H9 (cell line): Measurements from ENCODE around the gene ATP8A1. TPM values are rescaled to one million over a fixed set of nuclear protein-coding genes. Genes with fewer than 3 reads are reported as not detected.

Experiments used
- DNase-seq: peaks from one replicate; pipeline ENCODE4 v3.0.0-alpha.2; 2017
- H2AFZ ChIP-seq: one replicate; pipeline ENCODE4 v1.6.1; 2013; ENCODE audit warnings: mild to moderate bottlenecking, low read length, control low read depth, moderate library complexity
- H2AK5ac ChIP-seq: 2 replicates; pipeline ENCODE4 v1.6.1; 2013; ENCODE audit warnings: low read length, control low read depth, mixed read lengths; ENCODE audit not compliant: insufficient read length
- H2BK120ac ChIP-seq: one replicate; pipeline ENCODE4 v1.6.1; 2013; ENCODE audit warnings: low read depth, mild to moderate bottlenecking, low read length, control low read depth, inconsistent platforms; ENCODE audit not compliant: poor library complexity, severe bottlenecking
- H2BK12ac ChIP-seq: 2 replicates; pipeline ENCODE4 v1.6.1; 2013; ENCODE audit warnings: low read length, control low read depth, mixed read lengths, low read depth; ENCODE audit not compliant: insufficient read length
- H2BK15ac ChIP-seq: 2 replicates; pipeline ENCODE4 v1.6.1; 2013; ENCODE audit warnings: low read depth, low read length, control low read depth
- H2BK20ac ChIP-seq: one replicate; pipeline ENCODE4 v1.6.1; 2013; ENCODE audit warnings: low read depth, mild to moderate bottlenecking, low read length, control low read depth, inconsistent platforms; ENCODE audit not compliant: poor library complexity, severe bottlenecking
- H2BK5ac ChIP-seq: 2 replicates; pipeline ENCODE4 v1.6.1; 2013; ENCODE audit warnings: low read length, control low read depth, mixed read lengths; ENCODE audit not compliant: insufficient read length
- H3K14ac ChIP-seq: 2 replicates; pipeline ENCODE4 v1.6.1; 2013; ENCODE audit warnings: low read length, control low read depth; ENCODE audit not compliant: insufficient read depth
- H3K18ac ChIP-seq: 2 replicates; pipeline ENCODE4 v1.6.1; 2013; ENCODE audit warnings: low read depth, mild to moderate bottlenecking, mixed read lengths, low read length, control low read depth; ENCODE audit not compliant: insufficient read length
- H3K23ac ChIP-seq: 2 replicates; pipeline ENCODE4 v1.6.1; 2013; ENCODE audit warnings: low read length, control low read depth, mixed read lengths, low read depth; ENCODE audit not compliant: insufficient read length
- H3K23me2 ChIP-seq: 2 replicates; pipeline ENCODE4 v1.6.1; 2013; ENCODE audit warnings: low read depth, mild to moderate bottlenecking, mixed read lengths, low read length, control low read depth; ENCODE audit not compliant: insufficient read length, poor library complexity, severe bottlenecking
- H3K27ac ChIP-seq: 2 replicates; pipeline ENCODE4 v1.5.1; 2013; ENCODE audit warnings: low read length, control low read depth, mixed read lengths, low read depth; ENCODE audit not compliant: insufficient read length
- H3K27me3 ChIP-seq: 2 replicates; pipeline ENCODE4 v1.6.1; 2013; ENCODE audit warnings: low read length, control low read depth, inconsistent platforms; ENCODE audit not compliant: insufficient read depth
- H3K4ac ChIP-seq: 2 replicates; pipeline ENCODE4 v1.6.1; 2013; ENCODE audit warnings: low read depth, mild to moderate bottlenecking, control low read depth, inconsistent platforms, low read length, moderate library complexity
- H3K4me1 ChIP-seq: 2 replicates; pipeline ENCODE4 v1.6.1; 2013; ENCODE audit warnings: low read length, control low read depth, inconsistent platforms; ENCODE audit not compliant: insufficient read depth
- H3K4me2 ChIP-seq: 2 replicates; pipeline ENCODE4 v1.6.1; 2013; ENCODE audit warnings: low read length, control low read depth, mixed read lengths; ENCODE audit not compliant: insufficient read length, insufficient read depth
- H3K56ac ChIP-seq: 2 replicates; pipeline ENCODE4 v1.6.1; 2013; ENCODE audit warnings: low read depth, mild to moderate bottlenecking, mixed read lengths, low read length, control low read depth; ENCODE audit not compliant: insufficient read length
- H3K79me1 ChIP-seq: 2 replicates; pipeline ENCODE4 v1.6.1; 2013; ENCODE audit warnings: low read depth, mild to moderate bottlenecking, moderate library complexity, low read length, control low read depth, inconsistent platforms; ENCODE audit not compliant: insufficient read depth, poor library complexity, severe bottlenecking
- H3K79me2 ChIP-seq: 2 replicates; pipeline ENCODE4 v1.6.1; 2013; ENCODE audit warnings: low read length, control low read depth, inconsistent platforms; ENCODE audit not compliant: insufficient read depth
- H3K9ac ChIP-seq: 2 replicates; pipeline ENCODE4 v1.6.1; 2013; ENCODE audit warnings: low read length, control low read depth, mixed read lengths; ENCODE audit not compliant: insufficient read length; ENCODE audit errors: extremely low read depth
- H3K9me3 ChIP-seq: one replicate; pipeline ENCODE4 v1.6.1; 2013; ENCODE audit warnings: low read depth, low read length, inconsistent platforms; ENCODE audit not compliant: control insufficient read depth
- H3T11ph ChIP-seq: one replicate; pipeline ENCODE4 v1.6.1; 2013; ENCODE audit warnings: mild to moderate bottlenecking, low read length, control low read depth, inconsistent platforms
- H4K20me1 ChIP-seq: one replicate; pipeline ENCODE4 v1.6.1; 2013; ENCODE audit not compliant: control insufficient read depth, insufficient read length, insufficient read depth
- H4K5ac ChIP-seq: 2 replicates; pipeline ENCODE4 v1.6.1; 2013; ENCODE audit warnings: low read depth, mild to moderate bottlenecking, mixed read lengths, low read length, control low read depth; ENCODE audit not compliant: insufficient read length
- H4K8ac ChIP-seq: replicated peaks from 2 replicates; pipeline ENCODE4 v1.6.1; 2013; ENCODE audit warnings: low read length, control low read depth, mixed read lengths, low read depth; ENCODE audit not compliant: insufficient read length
- H4K91ac ChIP-seq: 2 replicates; pipeline ENCODE4 v1.6.1; 2013; ENCODE audit warnings: low read depth, mild to moderate bottlenecking, moderate library complexity, mixed read lengths, low read length, control low read depth; ENCODE audit not compliant: insufficient read length
- H3K27ac Mint-ChIP-seq, 3 experiments: 2 replicates in 2 of 3; 3 replicates in 1 of 3; pipeline ENCODE4 v1.8.0; 2020 to 2021; ENCODE audit warnings: mixed read lengths in 3 of 3, mild to moderate bottlenecking in 1 of 3, moderate library complexity in 1 of 3
- H3K27me3 Mint-ChIP-seq: 2 replicates; pipeline ENCODE4 v1.8.0; 2021; ENCODE audit warnings: low read depth, mild to moderate bottlenecking, moderate library complexity, mixed read lengths
- H3K36me3 Mint-ChIP-seq, 3 experiments: 2 replicates in 2 of 3; 3 replicates in 1 of 3; pipeline ENCODE4 v1.8.0; 2020 to 2021; ENCODE audit warnings: low read depth in 3 of 3, mixed read lengths in 3 of 3; ENCODE audit not compliant: insufficient read depth in 1 of 3
- H3K4me1 Mint-ChIP-seq, 2 experiments: 2 replicates each; pipeline ENCODE4 v1.8.0; 2020; ENCODE audit warnings: mixed read lengths in 2 of 2
- H3K4me3 Mint-ChIP-seq, 2 experiments: 2 replicates in 1 of 2; 3 replicates in 1 of 2; pipeline ENCODE4 v1.8.0; 2020 to 2021; ENCODE audit warnings: mild to moderate bottlenecking in 2 of 2, mixed read lengths in 2 of 2, moderate library complexity in 1 of 2
- H3K9me3 Mint-ChIP-seq, 2 experiments: 2 replicates in 1 of 2; 3 replicates in 1 of 2; pipeline ENCODE4 v1.8.0; 2020; ENCODE audit warnings: mild to moderate bottlenecking in 2 of 2, mixed read lengths in 2 of 2, moderate library complexity in 1 of 2
- CTCF ChIP-seq: fragments of 200-600 bp; sonication (generic); conservative IDR thresholded peaks from 3 replicates; pipeline ENCODE4 v1.8.0; 2021; ENCODE audit warnings: antibody characterized with exemption, mild to moderate bottlenecking
- WGBS: extraction: QIAGEN DNeasy Blood & Tissue Kit; methylation state at CpG from one replicate; pipeline ENCODE4 v1.1.7; 2013; ENCODE audit warnings: missing lambda C conversion rate, low lambda C conversion rate, mixed read lengths; ENCODE audit not compliant: insufficient read length; ENCODE audit errors: extremely low coverage; 5-methylcytosine and 5-hydroxymethylcytosine counted together
- total RNA-seq: library from RNA; stranded (reverse); gene quantifications from 2 replicates; pipeline ENCODE4 v1.2.1, GENCODE V29; 2021

ATP8A1 gene
- total RNA-seq, 1 experiment from 2014 or later: 5.1 TPM

DNA sequence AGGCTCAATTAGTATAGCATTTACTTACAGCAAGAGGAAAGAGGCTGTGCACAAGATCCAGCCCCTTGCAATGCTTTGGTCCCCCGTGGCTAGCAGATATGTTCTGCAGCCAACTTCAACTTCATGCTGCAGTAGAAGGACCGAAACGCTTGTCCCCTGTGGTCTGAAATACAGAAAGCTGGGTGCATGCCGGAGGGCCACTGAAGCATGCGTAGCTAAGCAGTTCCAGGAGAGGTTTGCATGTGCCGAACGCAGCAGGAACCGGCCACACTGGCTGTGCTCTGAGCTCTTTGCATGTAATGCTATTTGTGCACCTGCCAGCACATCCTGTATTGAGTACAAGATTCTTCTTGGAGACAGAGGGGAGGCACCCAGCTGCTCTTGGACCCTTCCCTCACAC lies 295.4 kb downstream of the ATP8A1 start:
- Histone ChIP-seq H2BK15ac (no peak overlapping the region), H3K18ac (no peak overlapping the region), H2AFZ (no peak overlapping the region), H2BK20ac (no peak overlapping the region), H3K27me3 (no peaks in the 10 kb centered on the region; the same call in 1 of the 2 replicates), H3K79me1 (no peaks in the 10 kb centered on the region), H4K8ac (no peak overlapping the region), H3K14ac (no peak overlapping the region), H2BK120ac (no peak overlapping the region), H3K23ac (no peak overlapping the region), H3K56ac (no peak overlapping the region), H3T11ph (no peak overlapping the region), H3K9ac (no peak overlapping the region), H3K9me3 (no peaks in the 10 kb centered on the region), H2BK5ac (no peak overlapping the region), H3K4me2 (no peak overlapping the region), H2AK5ac (no peak overlapping the region), H3K4ac (no peak overlapping the region), H3K27ac (no peak overlapping the region), H4K20me1 (no peaks in the 10 kb centered on the region), H4K5ac (no peak overlapping the region), H3K4me1 (no peaks in the 10 kb centered on the region), H2BK12ac (no peak overlapping the region), H4K91ac (no peak overlapping the region), H3K23me2 (no peaks in the 10 kb centered on the region), H3K79me2 (no peaks in the 10 kb centered on the region; the same call in 1 of the 2 replicates)
- Mint-ChIP-seq H3K36me3 (peaks cover 0 to 6% (median 0%) of the 10 kb centered on the region in 3 experiments; a peak in 2 of 7 replicates), H3K4me1 (peaks cover 1 to 3% of the 10 kb centered on the region in 2 experiments), H3K27ac (no peak overlapping the region), H3K9me3 (peaks cover 5 to 6% of the 10 kb centered on the region in 2 experiments; a peak in 2 of 5 replicates), H3K4me3 (no peak overlapping the region), H3K27me3 (no peaks in the 10 kb centered on the region; the same call in 1 of the 2 replicates)
- DNase-seq: no peak
- no CpG with 5 or more reads among the region's 8 CpGs for WGBS
- no peak for TF ChIP-seq CTCF
